Lower leg skin (tissue), 3 donors: ENCODE measurements around the gene MTX3.

Experiments
- POLR2A ChIP-seq, 2 donors: fragments of 450-650 bp; IDR thresholded peaks; one replicate each; pipeline ENCODE4 v1.6.1; 2016 to 2017; ENCODE audit warnings: antibody characterized with exemption in 2 of 2, mild to moderate bottlenecking in 1 of 2, moderate library complexity in 1 of 2
- TF ChIP-seq, protein P1 (sequence below), 3 donors: fragments of 450-650 bp; IDR thresholded peaks; one replicate each; pipeline ENCODE4 v1.5.1; 2016; ENCODE audit warnings: antibody characterized with exemption in 3 of 3, mild to moderate bottlenecking in 3 of 3, moderate library complexity in 2 of 3

GRCh38 chr5:79936002-79936645 lies 54.9 kb downstream of the MTX3 start:
- TF ChIP-seq, protein P1, sequence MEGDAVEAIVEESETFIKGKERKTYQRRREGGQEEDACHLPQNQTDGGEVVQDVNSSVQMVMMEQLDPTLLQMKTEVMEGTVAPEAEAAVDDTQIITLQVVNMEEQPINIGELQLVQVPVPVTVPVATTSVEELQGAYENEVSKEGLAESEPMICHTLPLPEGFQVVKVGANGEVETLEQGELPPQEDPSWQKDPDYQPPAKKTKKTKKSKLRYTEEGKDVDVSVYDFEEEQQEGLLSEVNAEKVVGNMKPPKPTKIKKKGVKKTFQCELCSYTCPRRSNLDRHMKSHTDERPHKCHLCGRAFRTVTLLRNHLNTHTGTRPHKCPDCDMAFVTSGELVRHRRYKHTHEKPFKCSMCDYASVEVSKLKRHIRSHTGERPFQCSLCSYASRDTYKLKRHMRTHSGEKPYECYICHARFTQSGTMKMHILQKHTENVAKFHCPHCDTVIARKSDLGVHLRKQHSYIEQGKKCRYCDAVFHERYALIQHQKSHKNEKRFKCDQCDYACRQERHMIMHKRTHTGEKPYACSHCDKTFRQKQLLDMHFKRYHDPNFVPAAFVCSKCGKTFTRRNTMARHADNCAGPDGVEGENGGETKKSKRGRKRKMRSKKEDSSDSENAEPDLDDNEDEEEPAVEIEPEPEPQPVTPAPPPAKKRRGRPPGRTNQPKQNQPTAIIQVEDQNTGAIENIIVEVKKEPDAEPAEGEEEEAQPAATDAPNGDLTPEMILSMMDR (IDR thresholded peaks at IDR 0.05): no peak
- TF ChIP-seq POLR2A (IDR thresholded peaks at IDR 0.05): no peak
